ENCODE measurements around the gene USH2A. TPM values are rescaled to one million over a fixed set of nuclear protein-coding genes. Genes with fewer than 3 reads are reported as not detected.

The USH2A gene
- total and polyA plus RNA-seq, 8 donors = 0.37 to 0.58 TPM; not detected in 6

DNA sequence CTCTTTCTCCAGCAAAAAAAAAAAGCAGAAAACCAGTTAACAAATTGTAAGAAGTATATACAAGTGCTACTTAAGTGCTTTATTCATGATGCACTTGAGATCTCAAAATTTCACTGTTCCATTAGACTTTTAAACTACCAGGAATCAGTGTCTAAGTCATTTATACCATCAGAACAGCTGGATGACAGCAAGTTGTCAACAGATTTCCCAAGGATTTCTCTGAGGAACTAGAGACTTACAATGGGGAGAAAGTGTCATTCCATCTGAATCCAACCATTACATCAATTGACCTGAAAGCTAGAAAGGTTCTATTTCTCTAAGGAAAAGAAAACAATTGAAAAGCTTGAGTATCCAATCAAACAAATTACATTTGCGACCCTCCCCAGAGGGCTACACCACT lies 43.8 kb downstream of the USH2A start:
- TF ChIP-seq POLR2AphosphoS5 (IDR thresholded peaks at IDR 0.05) (no peak), EP300 (IDR thresholded peaks at IDR 0.05) (no peak), POLR2A (IDR thresholded peaks at IDR 0.05) (no peak)
- TF ChIP-seq, protein P1, sequence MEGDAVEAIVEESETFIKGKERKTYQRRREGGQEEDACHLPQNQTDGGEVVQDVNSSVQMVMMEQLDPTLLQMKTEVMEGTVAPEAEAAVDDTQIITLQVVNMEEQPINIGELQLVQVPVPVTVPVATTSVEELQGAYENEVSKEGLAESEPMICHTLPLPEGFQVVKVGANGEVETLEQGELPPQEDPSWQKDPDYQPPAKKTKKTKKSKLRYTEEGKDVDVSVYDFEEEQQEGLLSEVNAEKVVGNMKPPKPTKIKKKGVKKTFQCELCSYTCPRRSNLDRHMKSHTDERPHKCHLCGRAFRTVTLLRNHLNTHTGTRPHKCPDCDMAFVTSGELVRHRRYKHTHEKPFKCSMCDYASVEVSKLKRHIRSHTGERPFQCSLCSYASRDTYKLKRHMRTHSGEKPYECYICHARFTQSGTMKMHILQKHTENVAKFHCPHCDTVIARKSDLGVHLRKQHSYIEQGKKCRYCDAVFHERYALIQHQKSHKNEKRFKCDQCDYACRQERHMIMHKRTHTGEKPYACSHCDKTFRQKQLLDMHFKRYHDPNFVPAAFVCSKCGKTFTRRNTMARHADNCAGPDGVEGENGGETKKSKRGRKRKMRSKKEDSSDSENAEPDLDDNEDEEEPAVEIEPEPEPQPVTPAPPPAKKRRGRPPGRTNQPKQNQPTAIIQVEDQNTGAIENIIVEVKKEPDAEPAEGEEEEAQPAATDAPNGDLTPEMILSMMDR (IDR thresholded peaks at IDR 0.05) = no peak
- no peak overlapping the region for H3K4me3 ChIP-seq
- no peaks in the 10 kb centered on the region for H3K4me1 ChIP-seq
- no peak overlapping the region for H3K27ac ChIP-seq
- intact Hi-C loops (cut with DNase I; ENCODE audit: low total_unique reads) = no loop called here
- H3K9me3 ChIP-seq = no peaks in the 10 kb centered on the region
- H3K36me3 ChIP-seq = no peaks in the 10 kb centered on the region
- no peaks in the 10 kb centered on the region for H3K27me3 ChIP-seq
- 81 to 98% (median 87%) methylated on average over 1 of the region's 1 CpG for WGBS, 5 donors
- DNase-seq = no peak

DNA sequence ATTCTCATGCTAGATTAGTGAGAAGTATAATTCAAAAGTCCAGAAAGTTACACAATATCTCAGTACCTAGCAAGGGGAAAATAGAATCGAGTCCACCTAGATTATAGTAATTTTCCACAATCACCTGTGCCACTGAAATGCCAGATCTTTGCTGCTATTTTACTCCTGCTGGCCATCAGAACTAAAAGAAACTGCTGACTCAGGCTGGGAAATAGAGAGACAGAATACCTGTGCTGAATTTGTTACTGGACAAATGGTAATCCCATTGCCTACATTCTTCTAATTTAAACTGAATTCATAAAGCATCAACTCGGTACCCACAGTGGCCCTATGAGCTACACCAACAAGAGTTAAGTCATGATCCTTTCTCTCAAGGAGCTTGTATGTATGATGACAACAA lies 55.0 kb downstream of the USH2A start:
- WGBS, 5 donors = 87 to 96% (median 90%) methylated on average over 2 of the region's 2 CpGs
- Histone ChIP-seq H3K9me3 (no peaks in the 10 kb centered on the region), H3K36me3 (no peaks in the 10 kb centered on the region), H3K27ac (no peak overlapping the region), H3K4me3 (no peak overlapping the region), H3K27me3 (no peaks in the 10 kb centered on the region), H3K4me1 (no peaks in the 10 kb centered on the region)
- DNase-seq = no peak
- TF ChIP-seq POLR2AphosphoS5 (IDR thresholded peaks at IDR 0.05) (no peak), POLR2A (IDR thresholded peaks at IDR 0.05) (no peak), EP300 (IDR thresholded peaks at IDR 0.05) (no peak)
- TF ChIP-seq, protein P1 (IDR thresholded peaks at IDR 0.05) = no peak
- intact Hi-C loops (cut with DNase I; ENCODE audit: low total_unique reads) = no loop called here

DNA sequence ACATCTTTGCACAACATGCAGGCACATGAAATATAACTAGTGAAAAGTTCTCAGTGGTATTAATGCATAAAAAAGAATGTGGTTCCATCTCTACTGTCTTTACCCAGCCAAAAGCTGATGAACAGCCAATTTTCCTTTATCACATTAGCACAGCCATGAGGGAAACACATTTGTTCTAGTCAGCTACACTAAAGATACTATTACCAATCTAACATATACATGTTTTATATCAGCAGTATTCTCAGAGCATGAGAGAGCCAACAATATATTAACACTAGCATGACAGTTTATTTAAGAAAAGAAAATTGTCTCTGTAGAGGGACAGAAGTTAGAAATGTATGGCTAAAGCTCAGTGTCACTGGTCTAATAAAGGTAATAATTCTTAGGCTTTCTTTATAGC lies 56.3 kb downstream of the USH2A start:
- Histone ChIP-seq H3K36me3 (no peaks in the 10 kb centered on the region), H3K9me3 (no peaks in the 10 kb centered on the region), H3K27me3 (no peaks in the 10 kb centered on the region), H3K4me1 (no peaks in the 10 kb centered on the region), H3K4me3 (no peak overlapping the region), H3K27ac (no peak overlapping the region)
- intact Hi-C loops (cut with DNase I; ENCODE audit: low total_unique reads) = no loop called here
- no peak for DNase-seq
- no peak for TF ChIP-seq EP300 (IDR thresholded peaks at IDR 0.05)
- TF ChIP-seq, protein P1 (IDR thresholded peaks at IDR 0.05) = no peak
- no peak for TF ChIP-seq POLR2AphosphoS5 (IDR thresholded peaks at IDR 0.05)
- no peak for TF ChIP-seq POLR2A (IDR thresholded peaks at IDR 0.05)

DNA sequence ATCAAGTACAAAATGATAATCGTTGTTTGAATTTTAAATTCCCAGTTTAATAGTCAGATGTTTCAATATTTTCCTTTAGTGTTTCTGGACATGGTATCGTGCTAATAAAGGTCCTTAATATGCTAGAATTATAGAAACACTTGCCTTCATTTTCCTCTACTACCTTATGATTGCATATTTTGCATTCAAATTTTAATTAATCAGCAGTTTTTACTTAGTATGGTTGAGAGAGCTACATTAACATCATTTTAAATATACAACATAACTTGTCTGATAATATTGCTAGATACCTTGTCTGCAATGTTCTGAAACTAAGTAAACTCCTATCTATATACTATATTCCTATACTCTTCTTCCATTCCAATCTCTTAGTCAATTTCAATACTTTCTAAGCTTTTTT lies 66.3 kb downstream of the USH2A start:
- H3K27me3 ChIP-seq = no peaks in the 10 kb centered on the region
- intact Hi-C loops (cut with DNase I; ENCODE audit: low total_unique reads) = no loop called here
- H3K36me3 ChIP-seq = no peaks in the 10 kb centered on the region
- 83 to 92% (median 87%) methylated on average over 2 of the region's 2 CpGs for WGBS, 5 donors
- no peak for DNase-seq
- H3K9me3 ChIP-seq = no peaks in the 10 kb centered on the region
- no peak for TF ChIP-seq POLR2A (IDR thresholded peaks at IDR 0.05)
- no peak for TF ChIP-seq EP300 (IDR thresholded peaks at IDR 0.05)
- TF ChIP-seq, protein P1 (IDR thresholded peaks at IDR 0.05) = no peak
- no peak for TF ChIP-seq POLR2AphosphoS5 (IDR thresholded peaks at IDR 0.05)
- H3K27ac ChIP-seq = no peak overlapping the region
- no peaks in the 10 kb centered on the region for H3K4me1 ChIP-seq
- no peak overlapping the region for H3K4me3 ChIP-seq
